ENCODE measurements around the gene LZTS2. TPM values are rescaled to one million over a fixed set of nuclear protein-coding genes. Genes with fewer than 3 reads are reported as not detected.

LZTS2 gene
- total and polyA plus RNA-seq, 2 experiments from 2014 or later = 73.6 to 90.7 TPM

GRCh38 chr10:100963826-100964225 lies 35.8 kb upstream of the LZTS2 start:
- Histone ChIP-seq H3K4me1 (ENCODE audit: insufficient read depth) (peaks cover 12% of the 10 kb centered on the region), H3K27me3 (no peaks in the 10 kb centered on the region), H3K9me2 (replicated peaks; ENCODE audit: insufficient read depth) (no peaks in the 10 kb centered on the region), H3K36me3 (replicated peaks; ENCODE audit: insufficient read depth, low read depth) (no peaks in the 10 kb centered on the region), H3K9me3 (ENCODE audit: low read depth) (no peaks in the 10 kb centered on the region), H3K27ac (no peak overlapping the region), H3K4me3 (no peak overlapping the region), H3K4me2 (no peak overlapping the region), H3K79me2 (no peaks in the 10 kb centered on the region), H2AFZ (no peak overlapping the region), H4K20me1 (ENCODE audit: insufficient read depth, poor library complexity, severe bottlenecking) (no peaks in the 10 kb centered on the region)
- TF ChIP-seq EZH2phosphoT487 (IDR thresholded peaks at IDR 0.05; ENCODE audit: low read depth, severe bottlenecking, unreplicated experiment) = no peak
- no peak for TF ChIP-seq EZH2 (IDR thresholded peaks at IDR 0.05; ENCODE audit: borderline replicate concordance)
- TF ChIP-seq, protein P1, sequence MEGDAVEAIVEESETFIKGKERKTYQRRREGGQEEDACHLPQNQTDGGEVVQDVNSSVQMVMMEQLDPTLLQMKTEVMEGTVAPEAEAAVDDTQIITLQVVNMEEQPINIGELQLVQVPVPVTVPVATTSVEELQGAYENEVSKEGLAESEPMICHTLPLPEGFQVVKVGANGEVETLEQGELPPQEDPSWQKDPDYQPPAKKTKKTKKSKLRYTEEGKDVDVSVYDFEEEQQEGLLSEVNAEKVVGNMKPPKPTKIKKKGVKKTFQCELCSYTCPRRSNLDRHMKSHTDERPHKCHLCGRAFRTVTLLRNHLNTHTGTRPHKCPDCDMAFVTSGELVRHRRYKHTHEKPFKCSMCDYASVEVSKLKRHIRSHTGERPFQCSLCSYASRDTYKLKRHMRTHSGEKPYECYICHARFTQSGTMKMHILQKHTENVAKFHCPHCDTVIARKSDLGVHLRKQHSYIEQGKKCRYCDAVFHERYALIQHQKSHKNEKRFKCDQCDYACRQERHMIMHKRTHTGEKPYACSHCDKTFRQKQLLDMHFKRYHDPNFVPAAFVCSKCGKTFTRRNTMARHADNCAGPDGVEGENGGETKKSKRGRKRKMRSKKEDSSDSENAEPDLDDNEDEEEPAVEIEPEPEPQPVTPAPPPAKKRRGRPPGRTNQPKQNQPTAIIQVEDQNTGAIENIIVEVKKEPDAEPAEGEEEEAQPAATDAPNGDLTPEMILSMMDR (IDR thresholded peaks at IDR 0.05; ENCODE audit: poor library complexity) = no peak
- DNase-seq (ENCODE audit: low spot score) = no peak
- 92% methylated on average over 1 of the region's 1 CpG for WGBS (ENCODE audit: low lambda C conversion rate, missing lambda C conversion rate)

DNA sequence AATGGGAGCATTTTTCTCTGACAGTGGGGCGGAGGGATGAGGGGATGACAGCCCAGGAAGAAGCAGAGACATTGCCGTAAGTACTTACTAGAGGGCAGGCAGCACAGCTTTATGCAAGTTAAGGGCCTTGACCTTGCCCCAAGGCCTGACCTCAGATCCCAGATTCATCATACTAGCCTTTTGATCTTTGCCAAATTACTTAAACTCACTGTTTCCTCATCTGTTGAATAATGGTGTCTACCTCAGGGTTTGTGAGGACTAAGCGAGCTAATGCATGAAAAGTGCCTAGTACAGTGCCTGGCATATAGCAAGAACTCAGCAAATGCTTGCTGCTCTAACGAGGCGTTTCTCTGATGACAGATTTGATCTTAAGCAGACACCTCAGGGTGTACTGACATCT lies 33.8 kb upstream of the LZTS2 start:
- H3K4me1 ChIP-seq (ENCODE audit: insufficient read depth) = peaks cover 16% of the 10 kb centered on the region
- no peaks in the 10 kb centered on the region for H3K9me2 ChIP-seq (replicated peaks; ENCODE audit: insufficient read depth)
- H3K9me3 ChIP-seq (ENCODE audit: low read depth) = no peaks in the 10 kb centered on the region
- TF ChIP-seq, protein P1 (IDR thresholded peaks at IDR 0.05; ENCODE audit: poor library complexity) = no peak
- TF ChIP-seq EZH2 (IDR thresholded peaks at IDR 0.05; ENCODE audit: borderline replicate concordance) (no peak), EZH2phosphoT487 (IDR thresholded peaks at IDR 0.05; ENCODE audit: low read depth, severe bottlenecking, unreplicated experiment) (no peak)
- DNase-seq (ENCODE audit: low spot score) = no peak
- no peak overlapping the region for H3K4me3 ChIP-seq
- H3K27me3 ChIP-seq = no peaks in the 10 kb centered on the region
- WGBS (ENCODE audit: low lambda C conversion rate, missing lambda C conversion rate) = 70% methylated on average over 5 of the region's 5 CpGs
- H3K36me3 ChIP-seq (replicated peaks; ENCODE audit: insufficient read depth, low read depth) = no peaks in the 10 kb centered on the region
- H3K4me2 ChIP-seq = no peak overlapping the region
- no peaks in the 10 kb centered on the region for H4K20me1 ChIP-seq (ENCODE audit: insufficient read depth, poor library complexity, severe bottlenecking)
- no peak overlapping the region for H3K27ac ChIP-seq
- no peaks in the 10 kb centered on the region for H3K79me2 ChIP-seq
- no peak overlapping the region for H2AFZ ChIP-seq

- H3K27me3 ChIP-seq = no peaks in the 10 kb centered on the region
- H3K9me3 ChIP-seq (ENCODE audit: low read depth) = no peaks in the 10 kb centered on the region
- no peak overlapping the region for H3K4me2 ChIP-seq
- H3K79me2 ChIP-seq = peaks cover 1% of the 10 kb centered on the region
- H3K9me2 ChIP-seq (replicated peaks; ENCODE audit: insufficient read depth) = no peaks in the 10 kb centered on the region
- WGBS (ENCODE audit: low lambda C conversion rate, missing lambda C conversion rate) = 54% methylated on average over 2 of the region's 2 CpGs
- H3K4me3 ChIP-seq = no peak overlapping the region
- H4K20me1 ChIP-seq (ENCODE audit: insufficient read depth, poor library complexity, severe bottlenecking) = no peaks in the 10 kb centered on the region
- H2AFZ ChIP-seq = no peak overlapping the region
- peaks cover 23% of the 10 kb centered on the region for H3K4me1 ChIP-seq (ENCODE audit: insufficient read depth)
- H3K27ac ChIP-seq = no peak overlapping the region
- H3K36me3 ChIP-seq (replicated peaks; ENCODE audit: insufficient read depth, low read depth) = no peaks in the 10 kb centered on the region
- no peak for DNase-seq (ENCODE audit: low spot score)
- no peak for TF ChIP-seq EZH2phosphoT487 (IDR thresholded peaks at IDR 0.05; ENCODE audit: low read depth, severe bottlenecking, unreplicated experiment)
- no peak for TF ChIP-seq EZH2 (IDR thresholded peaks at IDR 0.05; ENCODE audit: borderline replicate concordance)
- TF ChIP-seq, protein P1 (IDR thresholded peaks at IDR 0.05; ENCODE audit: poor library complexity) = no peak
Measured at GRCh38 chr10:100966887-100967286, 32.7 kb upstream of the LZTS2 start.

GRCh38 chr10:100967332-100967731 lies 32.3 kb upstream of the LZTS2 start:
- H3K4me2 ChIP-seq = no peak overlapping the region
- peaks cover 28% of the 10 kb centered on the region for H3K4me1 ChIP-seq (ENCODE audit: insufficient read depth)
- no peaks in the 10 kb centered on the region for H3K9me3 ChIP-seq (ENCODE audit: low read depth)
- no peak overlapping the region for H3K4me3 ChIP-seq
- H3K9me2 ChIP-seq (replicated peaks; ENCODE audit: insufficient read depth) = no peaks in the 10 kb centered on the region
- H2AFZ ChIP-seq = no peak overlapping the region
- H3K27ac ChIP-seq = no peak overlapping the region
- 79% methylated on average over 2 of the region's 2 CpGs for WGBS (ENCODE audit: low lambda C conversion rate, missing lambda C conversion rate)
- no peaks in the 10 kb centered on the region for H3K36me3 ChIP-seq (replicated peaks; ENCODE audit: insufficient read depth, low read depth)
- H3K27me3 ChIP-seq = no peaks in the 10 kb centered on the region
- H4K20me1 ChIP-seq (ENCODE audit: insufficient read depth, poor library complexity, severe bottlenecking) = no peaks in the 10 kb centered on the region
- DNase-seq (ENCODE audit: low spot score) = no peak
- H3K79me2 ChIP-seq = peaks cover 6% of the 10 kb centered on the region
- TF ChIP-seq EZH2phosphoT487 (IDR thresholded peaks at IDR 0.05; ENCODE audit: low read depth, severe bottlenecking, unreplicated experiment) (no peak), EZH2 (IDR thresholded peaks at IDR 0.05; ENCODE audit: borderline replicate concordance) (no peak)
- TF ChIP-seq, protein P1 (IDR thresholded peaks at IDR 0.05; ENCODE audit: poor library complexity) = no peak

Data from hepatocyte (in vitro differentiated cells).